Smooth muscle cell (in vitro differentiated cells): Measurements from ENCODE around the gene ADAD2. TPM values are rescaled to one million over a fixed set of nuclear protein-coding genes. Genes with fewer than 3 reads are reported as not detected.
A peak's percentile ranks its signal among the peaks of the same experiment; 100 is the strongest.

Source experiments
- DNase-seq: peaks from one replicate; lab custom pipeline; 2025; ENCODE audit not compliant: unreplicated experiment; lab: John Stamatoyannopoulos, UW
- H2AFZ ChIP-seq: fragments of 200-600 bp; sonication (generic); 2 replicates; pipeline ENCODE4 v1.6.0; 2016; ENCODE audit warnings: antibody characterized with exemption, low read depth, mild to moderate bottlenecking
- H3F3A ChIP-seq: fragments of 200-600 bp; sonication (generic); 2 replicates; pipeline ENCODE4 v1.6.0; 2017; ENCODE audit warnings: antibody characterized with exemption, low read depth
- H3K27ac ChIP-seq: fragments of 200-600 bp; sonication (generic); 2 replicates; pipeline ENCODE4 v1.5.1; 2016; ENCODE audit warnings: low read depth, mild to moderate bottlenecking
- H3K27me3 ChIP-seq: fragments of 200-600 bp; sonication (generic); 2 replicates; pipeline ENCODE4 v1.6.1; 2016; ENCODE audit warnings: low read depth, mild to moderate bottlenecking
- H3K36me3 ChIP-seq: fragments of 200-600 bp; sonication (generic); 2 replicates; pipeline ENCODE4 v1.5.1; 2016; ENCODE audit warnings: low read depth
- H3K4me1 ChIP-seq: fragments of 200-600 bp; sonication (generic); 2 replicates; pipeline ENCODE4 v1.5.1; 2016; ENCODE audit warnings: low read depth
- H3K4me2 ChIP-seq: fragments of 200-600 bp; sonication (generic); 2 replicates; pipeline ENCODE4 v1.6.0; 2016; ENCODE audit warnings: mild to moderate bottlenecking
- H3K4me3 ChIP-seq: fragments of 200-600 bp; sonication (generic); 2 replicates; pipeline ENCODE4 v1.5.1; 2016; ENCODE audit warnings: mild to moderate bottlenecking
- H3K79me2 ChIP-seq: fragments of 200-600 bp; sonication (generic); 2 replicates; pipeline ENCODE4 v1.6.0; 2016; ENCODE audit warnings: low read depth, mild to moderate bottlenecking
- H3K9ac ChIP-seq: fragments of 200-600 bp; sonication (generic); 2 replicates; pipeline ENCODE4 v1.6.0; 2016; ENCODE audit warnings: low read depth
- H3K9me3 ChIP-seq: fragments of 200-600 bp; sonication (generic); replicated peaks from 2 replicates; pipeline ENCODE4 v1.5.1; 2016; ENCODE audit warnings: low read depth
- H4K20me1 ChIP-seq: fragments of 200-600 bp; sonication (generic); 2 replicates; pipeline ENCODE4 v1.6.0; 2016; ENCODE audit warnings: low read depth
- CTCF ChIP-seq: fragments of 200-600 bp; sonication (generic); IDR thresholded peaks from 2 replicates; pipeline ENCODE4 v1.5.1; 2017; ENCODE audit warnings: borderline replicate concordance, mild to moderate bottlenecking, antibody characterized with exemption; ENCODE audit not compliant: insufficient read depth, poor library complexity, severe bottlenecking
- WGBS: methylation state at CpG from one replicate; pipeline ENCODE4 v1.1.7; 2016; ENCODE audit warnings: low lambda C conversion rate; 5-methylcytosine and 5-hydroxymethylcytosine counted together
- polyA plus RNA-seq: library from polyadenylated mRNA; unstranded; fragments of >200 nt; fragmentation: Nextera tagmentation; extraction: Ambion mirVana; gene quantifications from 2 replicates; pipeline ENCODE4 v1.2.1, GENCODE V29; 2016
- total RNA-seq: library from RNA; depleted of rRNA; stranded (reverse); fragments of >200 nt; gene quantifications from 2 replicates; pipeline ENCODE4 v1.2.3, GENCODE V29; 2014

ADAD2 gene
- total and polyA plus RNA-seq, 2 experiments from 2014 or later = not detected

GRCh38 chr16:84218176-84218823, 27.3 kb downstream of the ADAD2 start:
- no peak for TF ChIP-seq CTCF
- no peaks in the 10 kb centered on the region for H4K20me1 ChIP-seq
- H2AFZ ChIP-seq = peak overlapping the region; percentile 79
- H3K27me3 ChIP-seq = no peaks in the 10 kb centered on the region
- 66% methylated on average over 17 of the region's 17 CpGs for WGBS
- peaks cover 16% of the 10 kb centered on the region for H3K4me1 ChIP-seq
- H3K4me2 ChIP-seq = peak overlapping the region; percentile 9
- no peaks in the 10 kb centered on the region for H3K79me2 ChIP-seq
- no peaks in the 10 kb centered on the region for H3F3A ChIP-seq
- no peak for DNase-seq
- no peaks in the 10 kb centered on the region for H3K36me3 ChIP-seq
- no peak overlapping the region for H3K4me3 ChIP-seq
- H3K9me3 ChIP-seq = no peaks in the 10 kb centered on the region
- peak overlapping the region; percentile 69 for H3K9ac ChIP-seq
- peak overlapping the region; percentile 86 for H3K27ac ChIP-seq

GRCh38 chr16:84218956-84219355, 28.0 kb downstream of the ADAD2 start:
- TF ChIP-seq CTCF = no peak
- peak overlapping the region; percentile 79 for H2AFZ ChIP-seq
- H3K9ac ChIP-seq = peak overlapping the region; percentile 69
- peak overlapping the region; percentile 86 for H3K27ac ChIP-seq
- H4K20me1 ChIP-seq = no peaks in the 10 kb centered on the region
- H3K4me2 ChIP-seq = peak overlapping the region; percentile 9
- H3K27me3 ChIP-seq = no peaks in the 10 kb centered on the region
- H3K4me3 ChIP-seq = no peak overlapping the region
- no peaks in the 10 kb centered on the region for H3K79me2 ChIP-seq
- peaks cover 16% of the 10 kb centered on the region for H3K4me1 ChIP-seq
- no peaks in the 10 kb centered on the region for H3K36me3 ChIP-seq
- 31% methylated on average over 6 of the region's 6 CpGs for WGBS
- no peak for DNase-seq
- no peaks in the 10 kb centered on the region for H3K9me3 ChIP-seq
- H3F3A ChIP-seq = no peaks in the 10 kb centered on the region

- Histone ChIP-seq H3K9me3 (no peaks in the 10 kb centered on the region), H3K36me3 (no peaks in the 10 kb centered on the region), H3K4me3 (no peak overlapping the region), H3K4me1 (peaks cover 16% of the 10 kb centered on the region), H4K20me1 (no peaks in the 10 kb centered on the region), H3K27ac (peak overlapping the region; percentile 49), H3K9ac (no peak overlapping the region), H2AFZ (peak overlapping the region; percentile 65), H3K79me2 (no peaks in the 10 kb centered on the region), H3K27me3 (no peaks in the 10 kb centered on the region), H3K4me2 (peak overlapping the region; percentile 50), H3F3A (no peaks in the 10 kb centered on the region)
- TF ChIP-seq CTCF = no peak
- DNase-seq = no peak
- WGBS = 88% methylated on average over 1 of the region's 1 CpG
These were observed 29.9 kb downstream of the ADAD2 start for GRCh38 chr16:84220851-84221250.

GRCh38 chr16:84223456-84223855, 32.5 kb downstream of the ADAD2 start:
- Histone ChIP-seq H3K9me3 (no peaks in the 10 kb centered on the region), H2AFZ (no peak overlapping the region), H3K27me3 (no peaks in the 10 kb centered on the region), H4K20me1 (no peaks in the 10 kb centered on the region), H3K4me3 (no peak overlapping the region), H3K36me3 (no peaks in the 10 kb centered on the region), H3K9ac (no peak overlapping the region), H3K4me2 (no peak overlapping the region), H3F3A (peaks cover 8% of the 10 kb centered on the region), H3K4me1 (peaks cover 20% of the 10 kb centered on the region), H3K27ac (no peak overlapping the region), H3K79me2 (no peaks in the 10 kb centered on the region)
- WGBS = 85% methylated on average over 4 of the region's 4 CpGs
- DNase-seq = no peak
- TF ChIP-seq CTCF = no peak
